Measurements from ENCODE around the gene ZFP1.

The ZFP1 gene

GRCh38 chr16:75147968-75148310 is 385 bp upstream of the ZFP1 start:
- DNase-seq: no peak

- no peak for DNase-seq
Observed at GRCh38 chr16:75151798-75152197, 3.5 kb downstream of the ZFP1 start.

GRCh38 chr16:75152635-75153034 is 4.3 kb downstream of the ZFP1 start:
- no peak for DNase-seq

- no peak for DNase-seq
Observed at GRCh38 chr16:75160386-75160785, 12.1 kb downstream of the ZFP1 start.

- no peak for DNase-seq
Observed at GRCh38 chr16:75169899-75170405, 21.6 kb downstream of the ZFP1 start.

- DNase-seq: no peak
Observed at GRCh38 chr16:75172578-75172977, 24.3 kb downstream of the ZFP1 start.

GRCh38 chr16:75175074-75175473 is 26.8 kb downstream of the ZFP1 start:
- no peak for DNase-seq

- no peak for DNase-seq
Observed at GRCh38 chr16:75176926-75177325, 28.6 kb downstream of the ZFP1 start.

GRCh38 chr16:75179208-75179607 is 30.9 kb downstream of the ZFP1 start:
- DNase-seq: no peak

GRCh38 chr16:75181630-75182029 is 33.3 kb downstream of the ZFP1 start:
- no peak for DNase-seq

- no peak for DNase-seq
Observed at GRCh38 chr16:75188832-75189477, 40.6 kb downstream of the ZFP1 start.

- no peak for DNase-seq
Observed at GRCh38 chr16:75189638-75190245, 41.4 kb downstream of the ZFP1 start.

- DNase-seq: no peak
Observed at GRCh38 chr16:75192606-75193264, 44.4 kb downstream of the ZFP1 start.

GRCh38 chr16:75193265-75193650 is 44.9 kb downstream of the ZFP1 start:
- no peak for DNase-seq

GRCh38 chr16:75193730-75194444 is 45.6 kb downstream of the ZFP1 start:
- no peak for DNase-seq

GRCh38 chr16:75195811-75196790 is 47.8 kb downstream of the ZFP1 start:
- DNase-seq: no peak

GRCh38 chr16:75196836-75197235 is 48.5 kb downstream of the ZFP1 start:
- no peak for DNase-seq

GRCh38 chr16:75197522-75198134 is 49.3 kb downstream of the ZFP1 start:
- no peak for DNase-seq

GRCh38 chr16:75198135-75198600 is 49.8 kb downstream of the ZFP1 start:
- DNase-seq: no peak

GRCh38 chr16:75202069-75202590 is 53.8 kb downstream of the ZFP1 start:
- no peak for DNase-seq
